IPS-NIHi7 (cell line): ENCODE results near the gene CHIT1.

Source experiments
- DNase-seq: peaks from one replicate; pipeline ENCODE4 v3.0.0; 2012; ENCODE audit warnings: mixed read lengths; ENCODE audit errors: extremely low spot score

Gene CHIT1

DNA sequence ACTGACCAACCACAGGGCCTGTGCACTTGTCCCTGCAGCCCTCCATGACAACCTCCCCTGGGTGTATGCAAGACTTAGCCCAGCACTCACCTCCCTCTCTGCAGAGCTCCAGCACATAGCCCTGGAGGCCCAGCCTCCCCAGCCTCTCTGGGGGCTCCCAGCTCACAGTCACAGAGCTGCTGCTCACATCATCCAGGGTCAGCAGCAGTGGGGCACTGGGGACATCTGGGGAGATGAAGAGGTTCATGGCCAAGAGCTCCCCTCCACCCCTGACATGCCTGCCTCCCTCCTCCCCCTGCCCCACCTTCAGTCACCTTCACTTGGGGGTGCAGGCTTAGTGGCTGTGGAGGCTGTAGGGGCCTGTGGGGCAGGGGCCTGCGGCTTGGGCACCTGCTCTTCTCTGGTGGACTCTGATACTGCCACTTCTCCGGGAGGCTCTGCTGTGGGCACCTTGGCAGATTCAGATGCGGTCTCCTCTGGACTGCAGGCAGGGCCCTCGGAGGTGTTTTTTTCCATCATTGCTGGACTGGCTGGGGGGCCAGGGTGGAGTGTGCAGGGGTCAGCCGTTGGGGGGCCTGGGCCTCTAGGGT lies 54.1 kb downstream of the CHIT1 start, which contains the start of gene MYBPH:
TSS of gene MYBPH (minus strand) at position 590 of the 590 bp plus-strand sequence. CDS start at position 519, 71 bp downstream.
- no peak for DNase-seq

DNA sequence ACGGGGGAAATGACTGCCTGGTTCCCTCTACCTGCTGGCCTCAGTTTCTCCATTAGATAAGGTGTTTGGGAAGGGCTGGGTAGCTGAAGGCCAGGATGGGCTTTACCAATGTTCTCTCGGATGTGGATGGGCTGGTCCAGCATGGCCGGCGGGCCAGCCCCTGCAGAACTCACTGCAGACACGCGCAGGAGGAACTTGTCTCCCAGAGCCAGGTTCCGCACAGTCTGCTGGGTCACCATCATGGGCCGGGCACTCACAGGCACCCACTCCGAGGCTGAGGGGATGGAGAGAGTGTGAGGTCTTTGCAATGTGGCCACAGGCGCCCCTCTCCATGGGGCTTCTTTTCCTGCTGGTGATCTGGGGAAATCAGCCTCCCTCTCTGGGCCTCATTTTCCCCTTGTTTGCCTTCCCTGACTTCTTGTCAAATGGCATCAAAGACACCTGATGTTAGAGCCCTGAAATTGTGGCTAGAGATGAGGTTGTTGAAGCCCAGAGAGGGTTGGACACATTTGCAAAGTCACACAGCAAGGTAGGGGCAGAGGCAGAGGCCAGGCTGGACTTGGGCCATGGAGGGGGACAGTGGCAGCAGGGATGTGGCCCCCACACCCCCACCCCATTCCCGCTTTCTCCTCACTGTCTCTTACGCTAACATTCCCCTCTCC lies 55.0 kb downstream of the CHIT1 start:
- no peak for DNase-seq

DNA sequence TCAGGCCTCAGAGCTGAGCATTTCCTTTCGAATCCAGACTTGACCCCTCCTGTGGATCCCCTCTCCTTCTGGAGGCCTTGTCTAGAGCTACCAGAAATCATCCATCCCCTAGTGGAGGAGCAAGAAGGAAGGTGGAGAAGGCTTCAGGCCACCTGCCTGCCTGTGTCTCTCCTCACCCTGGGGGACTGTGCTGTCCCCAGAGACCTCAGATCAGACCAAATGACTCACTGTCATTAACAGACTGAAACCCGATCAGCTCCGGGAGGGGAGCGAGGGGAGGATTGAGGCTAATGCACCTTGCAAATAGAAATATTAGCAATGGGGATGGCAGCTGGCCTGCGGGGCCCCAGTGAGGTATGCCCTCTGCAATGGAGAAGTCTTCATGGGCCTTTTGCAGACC lies 55.9 kb downstream of the CHIT1 start:
- no peak for DNase-seq

DNA sequence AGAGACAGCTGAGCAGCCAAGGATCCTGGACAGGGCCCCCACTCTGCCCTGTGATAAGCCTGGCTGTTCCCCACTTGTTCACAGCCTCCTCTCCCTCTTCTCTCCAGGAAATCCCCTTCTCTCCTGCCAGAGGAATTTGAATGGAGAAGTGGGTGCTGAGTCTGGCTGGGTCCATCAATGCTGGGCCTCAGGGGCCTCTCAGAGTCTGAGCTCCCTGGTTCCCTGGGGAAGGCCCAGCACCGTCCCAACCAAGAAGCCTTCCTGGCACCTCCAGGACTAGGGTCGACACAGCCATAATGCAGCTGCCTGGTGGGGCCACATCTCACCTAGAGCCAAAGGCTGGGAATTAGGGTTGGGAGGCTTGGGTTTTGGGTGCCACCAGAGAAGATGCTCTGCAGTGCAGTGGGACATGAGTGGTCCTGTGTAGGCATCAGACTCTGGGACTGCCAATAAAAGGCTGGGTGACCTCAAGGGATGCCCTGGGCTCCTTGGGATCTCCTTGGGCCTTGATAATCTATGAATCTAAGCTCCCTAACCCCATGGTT lies 56.4 kb downstream of the CHIT1 start:
- DNase-seq = no peak

DNA sequence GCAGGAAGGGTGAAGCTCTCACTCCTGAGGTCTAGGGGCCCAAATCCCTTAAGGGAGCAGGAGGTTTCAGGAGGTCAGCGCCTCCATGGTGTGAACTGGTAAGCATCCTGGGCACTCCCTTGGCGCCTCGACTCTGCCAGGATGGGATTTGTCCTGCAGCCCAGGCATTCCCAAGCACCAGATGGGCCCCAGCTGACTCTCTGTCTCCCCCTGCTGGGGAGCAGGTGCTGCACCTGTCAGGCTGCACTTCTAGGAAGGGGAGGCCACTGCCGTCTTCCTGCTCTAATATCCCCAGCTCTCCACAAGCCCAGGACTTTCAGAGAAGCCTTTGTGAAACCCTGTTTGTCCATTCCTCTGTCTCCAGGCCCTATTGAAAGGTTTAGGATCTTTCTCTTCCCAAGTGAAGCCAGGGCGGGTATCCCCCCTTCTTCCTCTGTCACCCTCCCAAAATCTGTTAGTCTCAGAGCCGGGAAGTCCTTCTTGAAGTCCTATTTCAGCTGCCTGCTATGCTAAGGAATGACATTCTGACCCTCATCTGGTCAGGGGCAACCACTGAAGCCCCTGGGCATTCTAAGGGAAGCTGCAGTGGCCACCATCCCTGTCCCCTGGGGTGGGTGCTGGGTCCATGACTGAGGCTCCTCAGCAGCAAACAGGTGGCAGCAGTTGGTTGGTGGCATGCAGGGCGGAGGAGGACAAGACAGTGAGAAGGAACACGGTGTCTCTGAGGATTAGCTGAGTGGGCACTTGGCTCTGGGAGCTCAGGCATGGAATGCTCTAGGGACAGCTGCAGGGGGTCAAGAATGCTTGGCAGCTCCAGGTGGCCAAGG lies 57.1 kb downstream of the CHIT1 start:
- DNase-seq = peak; percentile 94

DNA sequence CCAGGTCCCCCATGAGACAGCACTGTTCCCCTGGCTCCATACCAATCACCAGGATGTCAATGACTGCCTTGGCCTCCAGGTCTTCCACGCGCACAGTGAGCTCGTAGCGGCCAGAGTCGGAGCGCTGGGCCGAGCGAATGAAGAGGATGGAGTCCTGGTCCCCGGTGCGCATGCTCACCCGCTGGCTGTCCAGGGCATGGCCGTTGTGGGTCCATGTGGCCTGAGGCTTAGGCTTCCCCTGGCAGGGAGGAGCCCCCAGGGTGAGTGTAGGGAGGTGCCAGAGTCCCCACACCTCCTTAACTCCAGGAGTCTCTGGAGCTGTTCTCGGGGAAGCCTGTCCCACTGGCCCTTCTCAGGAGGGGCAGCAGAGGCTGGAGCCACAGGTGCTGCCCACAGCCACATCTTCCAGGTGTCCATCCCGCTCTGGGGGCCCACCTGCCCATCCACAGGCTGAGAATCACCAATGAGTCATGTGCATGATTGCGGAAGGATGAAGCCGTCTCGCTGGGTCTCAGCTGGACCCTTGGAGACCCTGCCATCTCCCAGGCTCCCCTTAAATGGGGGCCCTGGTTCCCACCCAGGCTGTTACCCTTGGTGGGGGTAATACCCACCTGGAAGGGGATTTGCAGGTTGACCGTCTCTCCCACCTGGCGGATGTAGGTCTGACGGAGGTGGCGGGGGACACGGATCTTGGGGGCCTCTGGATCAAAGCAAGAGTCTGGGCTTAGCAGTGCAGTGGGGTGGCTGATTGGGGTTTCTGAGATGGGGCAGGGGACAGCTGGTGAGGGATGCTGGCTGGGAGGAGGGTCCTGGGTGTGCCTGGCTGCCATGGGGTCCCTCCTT lies 57.9 kb downstream of the CHIT1 start:
- DNase-seq = no peak

DNA sequence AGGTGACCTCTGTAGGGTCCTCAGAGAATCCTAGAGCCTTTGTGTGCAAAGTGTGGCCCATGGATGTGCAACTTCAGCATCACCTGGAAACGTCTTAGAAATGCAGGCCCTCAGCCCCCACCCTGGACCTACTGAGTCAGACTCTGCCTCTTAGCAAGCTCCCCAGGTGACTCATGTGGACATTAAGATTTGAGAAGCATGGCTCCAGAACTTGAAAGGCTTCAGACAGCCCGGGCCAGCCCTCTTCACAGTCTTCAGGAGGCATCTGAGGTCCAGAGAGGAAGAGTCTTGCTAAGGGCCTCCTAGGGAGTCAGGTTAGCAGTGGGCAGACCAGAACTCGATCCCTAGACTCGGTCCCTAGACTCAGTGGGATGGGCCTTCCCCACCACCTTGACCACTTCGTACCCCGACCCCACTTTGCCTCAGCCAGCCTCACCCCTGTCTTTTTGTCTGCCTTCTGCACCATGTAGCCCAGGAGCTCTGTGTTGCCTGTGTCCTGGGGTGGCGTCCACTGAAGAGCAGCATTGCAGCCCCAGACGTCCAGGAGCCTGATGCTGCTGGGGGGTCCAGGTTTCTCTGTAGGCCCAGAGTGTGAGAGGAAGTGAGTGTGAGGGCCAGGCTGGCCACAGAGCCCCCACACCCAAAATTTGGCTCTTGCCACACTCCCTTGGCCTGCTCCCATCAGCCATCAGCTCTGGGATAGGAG lies 58.7 kb downstream of the CHIT1 start:
- no peak for DNase-seq

DNA sequence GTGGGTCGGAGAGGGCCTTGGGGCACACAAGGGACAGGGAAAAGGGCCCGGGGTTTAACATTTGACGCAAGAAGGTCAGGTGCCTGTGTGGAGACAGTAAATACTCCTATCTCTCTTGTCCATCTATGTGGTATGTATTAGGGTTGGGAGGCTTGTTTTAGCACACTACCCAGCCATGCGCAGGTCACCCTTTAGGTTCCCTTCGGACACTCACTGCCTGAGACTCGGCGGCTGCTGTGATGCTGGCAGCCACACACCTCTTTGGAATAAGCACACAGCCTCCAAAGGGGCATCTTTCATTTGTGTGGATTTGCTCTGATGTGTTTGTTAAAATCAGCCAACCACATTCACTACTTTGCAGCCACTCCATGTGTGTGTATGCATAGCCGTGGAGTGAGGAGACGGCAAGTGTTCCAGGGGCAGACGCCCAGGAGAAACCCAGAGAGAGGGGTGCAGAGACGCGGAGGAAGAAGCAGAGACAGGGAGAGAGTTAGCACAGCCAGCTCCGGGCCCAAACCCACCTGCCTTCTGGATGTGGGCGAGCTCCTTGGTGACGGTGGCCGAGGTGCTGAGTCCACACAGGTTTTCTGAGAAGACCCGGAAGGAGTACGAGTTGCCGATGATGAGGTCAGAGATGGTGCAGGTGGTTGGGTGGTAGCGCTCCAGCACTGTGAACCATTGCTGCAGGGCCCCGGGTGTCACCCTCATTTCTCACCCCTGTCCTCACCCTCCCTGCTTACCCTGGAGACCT lies 59.5 kb downstream of the CHIT1 start:
- no peak for DNase-seq

DNA sequence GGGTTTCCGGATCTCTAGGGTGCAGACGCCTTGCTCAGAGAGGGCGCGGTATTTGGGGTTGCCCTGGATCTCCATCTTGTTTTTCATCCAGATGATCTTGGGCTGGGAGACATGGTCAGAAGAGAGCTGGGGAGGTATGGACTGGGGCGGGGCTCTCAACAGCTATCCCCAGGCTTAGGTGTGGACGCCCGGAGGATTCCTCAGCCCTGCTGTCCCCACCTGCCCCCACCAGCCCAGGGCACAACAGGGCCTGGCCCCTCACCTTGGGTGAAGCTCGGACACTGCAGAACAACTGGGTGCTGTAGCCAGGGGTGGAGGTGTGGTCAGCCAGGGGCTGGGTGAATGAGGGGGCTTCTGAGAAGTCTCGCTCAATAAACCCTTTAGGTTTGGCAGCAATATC lies 60.5 kb downstream of the CHIT1 start:
- DNase-seq = no peak

DNA sequence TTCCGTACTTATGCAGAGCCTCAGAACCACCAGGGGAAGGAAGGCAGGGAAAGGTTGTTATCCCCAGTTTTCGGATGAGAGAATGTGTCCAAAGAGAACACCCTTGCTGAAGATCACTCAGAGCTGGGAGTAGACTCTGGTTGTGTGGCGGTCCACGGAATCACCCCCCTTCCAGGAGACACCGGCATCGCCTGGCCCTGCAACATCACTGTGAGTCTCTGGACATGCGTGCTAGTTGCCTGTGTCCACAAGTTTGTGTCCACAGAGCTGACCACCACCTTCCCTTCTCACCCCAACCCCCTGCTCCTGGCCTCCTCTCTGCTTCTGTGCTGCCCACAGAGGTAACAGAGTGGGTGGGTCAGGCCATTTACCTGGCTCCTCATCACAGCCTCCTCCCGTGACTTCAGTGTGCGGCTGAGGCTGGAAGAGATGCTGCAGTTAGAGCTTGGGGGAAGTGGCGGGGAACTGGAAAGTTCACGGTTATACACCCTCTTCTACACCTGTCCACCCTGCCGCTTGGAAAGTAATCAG lies 61.2 kb downstream of the CHIT1 start:
- no peak for DNase-seq

DNA sequence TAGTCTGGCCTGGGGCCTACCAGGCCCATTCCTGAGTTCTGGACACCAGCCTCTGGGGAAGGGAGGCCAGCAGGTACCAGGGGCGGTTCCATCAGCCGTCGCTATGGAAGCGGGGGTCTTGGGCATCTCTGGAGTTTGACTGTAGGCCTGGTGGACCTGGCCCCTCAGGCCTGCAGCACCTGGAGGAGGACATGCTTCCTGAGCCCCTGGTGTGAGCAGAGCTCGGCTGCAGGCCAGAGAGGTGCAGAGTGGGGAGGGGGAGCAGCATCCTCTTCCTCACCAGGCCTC lies 61.6 kb downstream of the CHIT1 start:
- DNase-seq = no peak

DNA sequence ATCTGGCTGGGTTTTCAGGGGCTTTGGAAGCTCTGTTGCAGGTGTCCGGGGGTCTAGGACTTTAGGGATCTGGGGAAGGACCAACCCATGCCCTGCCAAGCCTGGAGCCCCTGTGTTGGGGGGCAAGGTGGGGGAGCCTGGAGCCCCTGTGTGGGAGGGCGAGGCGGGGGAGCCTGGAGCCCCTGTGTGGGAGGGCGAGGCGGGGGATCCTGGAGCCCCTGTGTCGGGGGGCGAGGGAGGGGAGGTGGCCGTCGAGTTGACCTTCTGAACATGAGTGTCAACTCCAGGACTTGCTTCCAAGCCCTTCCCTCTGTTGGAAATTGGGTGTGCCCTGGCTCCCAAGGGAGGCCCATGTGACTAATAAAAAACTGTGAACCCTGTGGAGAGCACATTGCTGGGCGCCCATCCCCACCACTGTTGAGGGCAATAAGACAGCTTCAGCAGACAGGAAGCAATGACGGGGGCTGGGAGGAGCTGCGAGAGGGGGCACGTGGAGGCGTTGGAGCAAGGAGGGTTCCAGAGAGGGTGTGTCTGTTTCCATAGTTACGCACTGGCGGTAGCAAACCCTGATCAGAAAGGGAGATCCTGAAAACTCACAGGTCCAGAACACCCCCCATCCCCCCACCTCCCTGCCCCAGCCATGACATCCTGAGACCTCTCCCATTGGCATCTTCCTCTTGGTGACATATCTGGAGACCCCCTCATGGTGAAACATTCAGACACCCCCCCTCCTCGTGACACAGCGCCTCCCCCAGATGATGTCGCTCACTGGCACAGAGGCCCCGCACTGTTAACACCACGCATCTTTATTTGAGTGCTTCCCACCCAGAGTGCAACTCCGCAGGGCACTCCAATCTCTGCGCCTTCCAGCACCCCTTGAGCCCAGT lies 62.2 kb downstream of the CHIT1 start:
- DNase-seq = no peak

DNA sequence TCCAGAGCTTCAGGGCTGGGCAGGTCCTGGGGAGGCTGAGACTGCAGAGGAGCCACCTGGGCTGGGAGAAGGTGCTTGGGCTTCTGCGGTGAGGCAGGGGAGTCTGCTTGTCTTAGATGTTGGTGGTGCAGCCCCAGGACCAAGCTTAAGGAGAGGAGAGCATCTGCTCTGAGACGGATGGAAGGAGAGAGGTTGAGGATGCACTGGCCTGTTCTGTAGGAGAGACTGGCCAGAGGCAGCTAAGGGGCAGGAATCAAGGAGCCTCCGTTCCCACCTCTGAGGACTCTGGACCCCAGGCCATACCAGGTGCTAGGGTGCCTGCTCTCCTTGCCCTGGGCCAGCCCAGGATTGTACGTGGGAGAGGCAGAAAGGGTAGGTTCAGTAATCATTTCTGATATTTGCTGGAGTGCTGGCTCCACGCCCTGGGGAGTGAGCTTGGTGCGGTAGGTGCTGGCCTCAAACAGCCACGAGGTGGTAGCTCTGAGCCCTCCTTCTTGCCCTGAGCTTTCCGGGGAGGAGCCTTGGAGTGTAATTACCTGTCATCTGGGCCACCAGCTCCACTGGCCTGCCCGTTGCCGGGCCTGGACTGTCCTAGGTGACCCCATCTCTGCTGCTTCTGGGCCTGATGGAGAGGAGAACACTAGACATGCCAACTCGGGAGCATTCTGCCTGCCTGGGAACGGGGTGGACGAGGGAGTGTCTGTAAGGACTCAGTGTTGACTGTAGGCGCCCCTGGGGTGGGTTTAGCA lies 63.1 kb downstream of the CHIT1 start:
- peak; percentile 66 for DNase-seq
